Stimulated activated naive CD4-positive, alpha-beta T cell (primary cell): ENCODE measurements around the gene C22orf42.
A peak's percentile ranks its signal among the peaks of the same experiment; 100 is the strongest.
"Not testable (repeated sequence)": the region's sequence is repeated elsewhere in the genome, so short reads cannot be mapped to it uniquely, and the experiment has no call there.

Experiments
- DNase-seq, 6 experiments: peaks; one replicate each; lab custom pipeline; 2025; lab: John Stamatoyannopoulos, UW

The C22orf42 gene

DNA sequence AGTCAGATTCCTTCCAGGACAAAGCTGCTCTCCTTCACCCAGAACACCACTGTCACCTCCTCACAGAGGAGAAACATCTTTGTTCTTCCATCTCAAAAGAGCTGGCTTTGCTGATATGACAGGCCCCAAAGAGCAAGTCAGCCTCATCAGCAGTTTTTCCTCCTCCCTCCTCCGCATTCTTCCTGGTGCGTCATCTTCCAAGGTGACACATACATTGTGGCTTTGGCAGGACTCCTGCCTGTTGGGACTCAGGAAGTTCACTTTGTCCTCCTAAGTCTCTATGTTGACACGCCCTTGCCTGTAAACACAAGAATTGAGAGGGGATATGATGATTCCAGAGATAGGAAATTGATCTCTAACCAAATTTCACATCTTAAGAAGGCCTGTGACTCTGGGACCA, 23.1 kb downstream of the C22orf42 start:
- not testable (repeated sequence) for DNase-seq

DNA sequence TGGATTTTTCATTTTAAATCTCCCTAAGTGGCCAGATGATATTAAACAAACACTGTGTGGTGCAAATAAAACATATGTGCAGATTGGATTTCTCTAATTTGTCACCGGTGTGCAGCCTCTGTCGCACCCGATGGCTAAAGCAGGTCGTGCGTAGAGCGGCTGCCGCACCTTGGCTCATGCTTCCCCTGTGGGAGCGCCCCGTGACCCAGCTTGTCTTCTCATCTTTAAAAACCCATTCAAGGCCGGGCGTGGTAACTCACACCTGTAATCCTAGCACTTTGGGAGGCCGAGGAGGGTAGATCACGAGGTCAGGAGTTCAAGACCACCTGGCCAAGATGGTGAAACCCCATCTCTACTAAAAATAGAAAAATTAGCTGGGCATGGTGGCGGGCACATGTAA, 24.3 kb downstream of the C22orf42 start:
- not testable (repeated sequence) for DNase-seq

DNA sequence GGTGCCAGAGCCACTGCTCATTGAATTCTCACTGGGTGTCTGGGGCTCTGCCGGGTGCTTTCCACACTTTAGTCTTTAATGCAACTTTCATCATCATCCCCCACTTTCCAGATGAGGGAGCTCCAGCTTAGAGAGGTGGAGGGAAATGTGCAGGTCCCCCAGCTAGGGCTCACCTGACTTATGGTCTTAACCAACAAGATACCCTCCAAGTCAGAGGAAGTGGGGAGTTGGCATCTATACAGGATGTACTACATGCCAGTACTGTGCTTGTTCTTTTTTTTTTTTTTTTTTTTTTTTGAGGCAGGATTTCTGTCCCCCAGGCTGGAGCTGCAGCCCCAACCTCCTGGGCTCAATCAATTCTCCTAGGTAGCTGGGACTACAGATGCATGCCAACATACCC, 26.3 kb downstream of the C22orf42 start:
- DNase-seq: no peak

DNA sequence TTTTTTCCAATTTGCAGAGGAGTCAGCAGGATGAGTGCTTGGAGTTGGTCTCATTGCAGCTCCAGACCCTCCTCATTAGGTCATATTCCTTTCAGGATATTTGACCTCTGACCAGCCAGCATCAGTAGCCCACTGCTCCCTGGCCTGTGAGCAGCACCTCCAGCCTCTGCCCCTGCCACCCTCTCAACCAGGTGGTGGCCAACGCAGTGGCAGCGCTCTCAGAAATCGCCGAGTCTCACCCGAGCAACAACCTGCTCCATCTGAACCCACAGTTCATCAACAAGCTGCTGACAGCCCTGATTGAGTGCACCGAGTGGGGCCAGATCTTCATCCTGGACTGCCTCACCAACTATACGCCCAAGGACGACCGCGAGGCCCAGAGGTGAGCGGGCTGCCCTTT, 27.0 kb downstream of the C22orf42 start:
- no peak for DNase-seq

DNA sequence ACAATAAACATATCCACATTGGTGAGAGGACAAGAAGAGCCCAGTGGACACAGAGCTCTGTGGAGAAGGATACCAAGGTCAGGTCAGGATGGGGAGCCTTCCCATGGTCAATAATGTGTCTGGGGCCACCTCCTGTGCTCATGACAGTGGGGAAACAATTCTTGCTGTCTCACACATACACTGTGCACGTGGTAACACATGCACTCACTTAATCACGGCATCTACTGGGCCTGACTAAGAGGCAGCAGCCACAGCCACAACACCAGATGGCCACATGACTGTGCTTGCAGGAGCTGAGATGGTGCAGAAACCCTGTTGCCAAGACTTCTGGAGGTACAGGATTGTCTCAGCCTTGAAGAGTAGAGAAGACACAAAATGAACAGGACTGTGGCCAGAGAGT, 28.6 kb downstream of the C22orf42 start:
- no peak for DNase-seq

DNA sequence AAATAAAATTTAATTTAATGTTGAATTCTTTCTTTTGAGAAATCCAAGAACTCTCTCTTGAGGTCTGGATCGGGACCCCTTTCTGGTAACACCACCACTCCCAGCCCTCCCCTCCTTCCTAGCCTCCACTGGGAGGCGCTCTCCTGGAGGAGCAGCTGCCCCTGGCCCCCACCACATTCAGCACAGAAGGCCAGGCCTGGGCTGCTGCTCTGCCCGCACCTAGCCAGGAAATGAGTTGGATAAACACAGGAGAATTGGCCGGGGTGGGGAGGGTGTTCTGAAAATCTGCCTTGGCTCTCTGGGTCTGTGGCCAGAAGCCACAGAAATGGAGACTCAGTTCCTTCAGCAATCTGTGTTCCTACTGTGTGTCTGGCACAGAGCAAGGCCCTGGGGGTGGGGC, 31.2 kb downstream of the C22orf42 start:
- no peak for DNase-seq

DNA sequence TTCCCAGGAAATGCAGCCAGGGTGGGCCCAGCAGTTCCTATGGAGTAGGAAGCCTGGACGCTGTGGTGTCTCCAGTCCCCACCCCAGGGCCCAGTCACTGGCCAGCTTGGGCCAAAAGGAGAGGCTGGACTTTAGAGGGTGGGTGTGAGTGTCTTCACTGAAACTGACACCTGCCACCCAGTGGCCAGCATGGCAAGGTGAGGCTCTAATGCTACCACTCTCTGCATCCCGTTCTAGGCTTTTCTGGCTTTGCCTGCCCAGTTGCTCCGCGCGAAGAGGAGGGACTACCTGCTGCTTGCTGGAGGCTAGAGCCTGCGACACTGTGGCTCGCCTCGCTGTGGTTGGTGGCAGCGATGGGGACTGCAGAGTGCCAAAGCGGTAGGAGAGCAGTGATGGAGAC, 35.4 kb downstream of the C22orf42 start:
- no peak for DNase-seq

DNA sequence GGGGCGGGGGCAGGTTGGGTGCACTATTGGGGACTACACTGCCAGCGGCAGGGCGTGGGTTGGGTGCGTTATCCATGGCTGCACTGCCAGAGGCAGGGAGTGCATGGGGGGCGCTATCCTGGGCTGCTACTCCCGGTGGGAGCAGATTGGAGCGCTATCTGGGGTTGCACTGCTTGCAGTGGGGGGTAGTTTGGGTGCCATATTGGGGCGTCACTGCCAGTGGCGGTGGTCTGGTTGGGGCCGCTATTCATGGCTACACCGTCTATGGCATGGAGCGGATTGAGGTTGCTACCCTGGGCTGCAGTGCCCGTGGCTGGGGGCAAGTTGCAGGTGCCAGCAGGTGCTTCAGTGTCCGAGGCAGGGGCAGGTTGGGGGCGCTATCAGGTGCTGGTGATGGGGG, 36.2 kb downstream of the C22orf42 start:
- DNase-seq: no peak

DNA sequence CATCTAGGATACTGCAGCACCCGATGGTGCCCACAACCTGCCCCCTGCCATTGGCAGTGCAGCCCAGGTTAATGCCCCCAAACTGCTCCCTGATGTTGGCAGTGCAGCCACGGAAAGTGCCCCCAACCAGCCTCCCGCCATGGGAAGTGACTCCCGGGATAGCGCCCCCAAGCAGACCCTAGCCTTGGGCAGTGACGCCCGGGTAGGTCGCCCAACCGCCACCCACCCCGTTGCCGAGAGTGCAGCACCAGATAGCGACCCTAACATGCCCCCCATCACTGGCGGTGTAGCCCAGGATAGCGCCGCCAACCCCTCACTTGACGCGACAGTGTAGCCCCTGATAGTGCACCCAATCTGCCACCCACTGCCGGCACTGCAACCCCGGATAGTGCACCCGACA, 38.5 kb downstream of the C22orf42 start:
- DNase-seq: no peak

DNA sequence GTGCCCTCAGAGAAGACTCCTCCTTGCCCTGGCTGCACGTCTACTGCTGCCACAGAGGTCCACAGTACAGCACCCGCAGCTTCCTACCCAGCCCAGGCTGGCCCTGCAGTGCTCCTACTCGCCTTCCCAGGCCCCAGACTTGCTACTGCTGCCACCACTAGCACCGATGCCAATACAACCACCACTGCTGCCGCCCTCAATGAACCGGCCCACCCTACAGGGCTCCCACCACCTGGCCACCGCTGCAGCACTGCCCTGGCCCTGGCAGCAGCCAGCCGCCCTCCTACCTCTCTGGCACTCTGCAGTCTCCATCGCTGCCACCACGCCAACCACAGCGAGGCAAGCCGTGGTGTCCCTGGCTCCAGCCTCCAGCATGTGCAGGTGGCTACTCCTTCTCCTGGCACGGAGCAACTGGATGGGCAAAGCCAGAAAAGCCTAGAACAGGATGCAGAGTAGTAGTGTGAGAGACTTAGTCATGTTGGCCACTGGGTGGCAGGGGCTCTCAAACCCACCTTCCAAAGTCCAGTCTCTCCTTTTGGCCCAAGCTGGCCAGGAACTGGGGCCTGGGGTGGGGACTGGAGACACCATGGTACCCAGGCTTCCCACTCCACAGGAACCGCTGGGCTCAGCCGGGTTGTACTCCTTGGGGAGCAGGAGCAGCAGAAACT, 39.4 kb downstream of the C22orf42 start:
- no peak for DNase-seq

DNA sequence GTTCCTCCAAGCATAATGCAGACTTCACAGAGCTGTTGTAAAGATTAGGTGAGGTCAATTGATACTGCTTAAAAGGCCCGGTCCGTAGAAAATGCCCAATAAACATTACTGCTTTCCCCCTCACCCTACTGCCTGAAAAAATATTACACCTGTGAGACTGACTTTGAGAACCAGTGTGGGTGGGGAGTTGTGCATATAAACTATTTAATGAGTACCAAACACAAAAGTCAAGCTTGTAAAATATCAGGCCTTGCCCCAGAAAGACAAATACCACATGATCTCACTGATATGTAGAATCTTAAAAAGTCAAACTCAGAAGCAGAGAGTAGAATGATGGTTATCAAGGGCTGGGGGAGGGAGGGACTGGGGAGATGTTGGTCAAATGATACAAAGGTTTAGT, 46.7 kb downstream of the C22orf42 start:
- DNase-seq: no peak

DNA sequence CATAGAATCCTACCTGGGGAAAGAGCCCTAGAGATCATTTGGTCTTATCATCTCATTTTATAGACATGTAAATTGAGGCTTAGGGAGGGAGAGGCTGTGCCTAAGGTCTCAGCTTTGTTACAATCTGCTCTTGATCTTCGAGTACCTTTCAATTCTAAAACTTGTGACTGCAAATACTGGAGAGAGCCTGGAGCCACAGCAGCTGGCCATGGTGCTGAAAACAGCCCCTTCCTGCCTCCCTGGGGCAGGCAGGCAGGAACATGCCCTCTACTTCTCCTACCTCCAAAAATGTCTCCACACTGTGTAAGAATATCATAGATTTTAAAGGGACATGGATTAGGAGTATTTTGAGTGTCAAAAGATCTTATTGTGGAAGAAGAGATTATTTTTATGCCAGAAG, 52.2 kb downstream of the C22orf42 start:
- DNase-seq: peak in 1 of 6 experiments; percentile 5

DNA sequence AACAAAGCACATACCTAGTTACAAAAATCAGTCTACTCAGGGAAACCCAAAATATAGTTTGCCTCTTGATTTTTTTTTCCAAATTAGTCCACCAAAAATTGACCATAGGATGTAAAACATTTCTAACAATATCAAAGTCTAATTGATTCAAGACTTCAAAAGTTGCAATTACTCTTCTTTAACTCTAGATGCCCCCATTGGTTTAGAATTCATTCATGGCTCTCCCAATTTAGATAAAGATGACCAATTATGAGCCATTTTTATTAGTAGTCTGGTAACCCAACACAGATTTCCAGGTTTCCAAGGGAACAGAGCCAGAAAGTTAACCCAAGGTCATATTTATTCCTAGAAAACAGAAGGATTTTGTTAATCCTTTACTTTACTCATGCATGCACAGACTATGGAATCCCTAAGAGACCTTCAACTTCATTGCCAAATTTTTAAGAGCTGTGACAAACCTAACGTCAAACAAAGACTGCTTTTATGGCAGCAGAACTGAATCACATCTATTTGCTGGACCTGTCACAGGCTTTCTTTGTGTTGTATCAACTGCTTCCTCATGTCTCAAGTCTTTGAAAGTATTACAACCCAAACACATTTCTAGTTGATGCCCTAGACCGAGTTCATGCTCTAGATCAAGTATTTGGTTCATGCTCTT, 55.3 kb downstream of the C22orf42 start:
- peak in 3 of 6 experiments; percentile 2 to 39 (median 36) for DNase-seq

DNA sequence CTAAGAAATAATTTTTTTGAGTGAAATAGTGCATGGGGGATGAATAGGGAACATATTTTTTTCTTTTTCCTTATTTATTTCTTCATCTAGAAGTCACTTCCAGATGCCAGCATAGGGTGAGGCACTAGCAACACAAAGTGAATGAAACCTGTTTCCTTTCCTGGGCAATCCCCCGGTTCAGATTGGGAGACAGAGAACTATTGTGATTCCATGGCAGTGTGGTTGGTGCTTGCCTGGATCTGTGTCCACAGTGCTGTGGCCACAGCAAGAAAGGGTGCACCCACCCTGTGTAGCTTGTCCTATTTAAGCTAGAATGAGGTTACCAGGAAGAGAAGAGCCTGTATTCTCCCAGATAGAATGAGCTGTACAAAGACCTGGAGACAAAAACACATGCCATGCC, 58.4 kb downstream of the C22orf42 start:
- no peak for DNase-seq
